Sciatic nerve (tissue), 2 donors: ENCODE data around the gene DMRT1. TPM values are rescaled to one million over a fixed set of nuclear protein-coding genes. Genes with fewer than 3 reads are reported as not detected.

Experiments
- ATAC-seq: fragments of 200-7000 bp; cut with Tn5 transposase; one replicate; pipeline ENCODE4 v1.9.1; 2020; ENCODE audit warnings: mild to moderate bottlenecking, moderate library complexity
- DNase-seq: peaks from one replicate; pipeline ENCODE4 v3.0.0-alpha.2; 2020; ENCODE audit warnings: low spot score
- intact Hi-C: fragments of 100-400 bp; cut with DNase I; formaldehyde crosslinking; loops from one replicate; pipeline ENCODE4 v1.14.2; 2022
- total RNA-seq: library from RNA; stranded (reverse); fragmentation: NEBNext Ultra II Directional; extraction: Animal tissue kit (Norgen Biotek cat#: 25700); gene quantifications from one replicate; pipeline ENCODE4 v1.2.1, GENCODE V29; 2021
- donor health status: DM: no; HTN: no; CAD: no.
- donor health status: DM: no; HTN: no; CAD: no.

Gene DMRT1
- total RNA-seq, 1 donor from 2014 or later: not detected

DNA sequence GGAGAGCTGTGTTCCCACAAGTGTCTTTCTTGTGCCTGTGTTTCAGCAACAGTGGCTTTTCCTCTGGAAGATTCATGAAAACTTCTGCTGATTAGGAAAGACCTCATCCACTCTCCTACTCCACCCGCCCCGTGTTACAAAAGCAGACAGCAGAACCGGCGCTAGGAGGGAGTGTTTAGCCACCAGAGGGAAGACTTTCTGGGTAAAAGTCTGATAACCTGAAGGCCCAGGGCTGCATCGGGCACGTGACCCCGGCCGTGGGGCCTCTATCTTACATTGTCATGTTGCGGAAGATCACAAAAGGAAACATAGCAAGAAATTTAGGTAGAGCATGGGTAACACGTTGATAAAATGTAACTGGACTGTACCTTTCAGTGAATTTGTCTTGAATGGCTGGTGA is 176.6 kb downstream of the DMRT1 start:
- DNase-seq (no peak), ATAC-seq (peak; percentile 62)
- intact Hi-C loops: no loop called here

Other genes starting within 250 kb of the DMRT1 start
- 0.40 TPM for gene DMRT3, start 135.0 kb downstream of the DMRT1 start, total RNA-seq
- gene DMRT2, start 208.7 kb downstream of the DMRT1 start, total RNA-seq: 2.4 TPM